MCF 10A (cell line): ENCODE data around the gene MYO7B. TPM values are rescaled to one million over a fixed set of nuclear protein-coding genes. Genes with fewer than 3 reads are reported as not detected.

Experiments used
- BruUV-seq: library from RNA; stranded (reverse); fragments of 400-500 nt; replicated peaks from 2 replicates; lab custom pipeline; 2021; lab: Mats Ljungman, UMichigan
- CTCF ChIA-PET: fragments of 300-600 bp; sonication (Branson Sonifier 250); formaldehyde crosslinking; extraction: SDS; loops from one replicate; lab custom pipeline; 2021; ENCODE audit warnings: antibody characterized with exemption, inconsistent platforms; lab: Yijun Ruan, JAX
- POLR2A ChIA-PET: fragments of 300-600, 350-650 bp; sonication (Branson Sonifier 250); formaldehyde crosslinking; extraction: SDS; loops from one replicate; lab custom pipeline; 2020; ENCODE audit warnings: antibody characterized with exemption, inconsistent platforms; lab: Yijun Ruan, JAX
- DNase-seq: peaks from one replicate; pipeline ENCODE4 v3.0.0-alpha.2; 2018; ENCODE audit not compliant: unreplicated experiment
- H3K27ac Mint-ChIP-seq: one replicate; pipeline ENCODE4 v1.8.0; 2022; ENCODE audit warnings: mild to moderate bottlenecking, low read depth, mixed read lengths; ENCODE audit not compliant: unreplicated experiment
- H3K27me3 Mint-ChIP-seq: one replicate; pipeline ENCODE4 v1.8.0; 2022; ENCODE audit warnings: mixed read lengths; ENCODE audit not compliant: insufficient read depth, unreplicated experiment
- H3K36me3 Mint-ChIP-seq: one replicate; pipeline ENCODE4 v1.8.0; 2022; ENCODE audit warnings: mild to moderate bottlenecking, moderate library complexity, mixed read lengths; ENCODE audit not compliant: insufficient read depth, unreplicated experiment
- H3K4me1 Mint-ChIP-seq: one replicate; pipeline ENCODE4 v1.8.0; 2022; ENCODE audit warnings: mixed read lengths; ENCODE audit not compliant: insufficient read depth, unreplicated experiment
- H3K4me3 Mint-ChIP-seq: one replicate; pipeline ENCODE4 v1.8.0; 2022; ENCODE audit warnings: mild to moderate bottlenecking, moderate library complexity, mixed read lengths; ENCODE audit not compliant: unreplicated experiment
- H3K9me3 Mint-ChIP-seq: one replicate; pipeline ENCODE4 v1.8.0; 2022; ENCODE audit warnings: mixed read lengths; ENCODE audit not compliant: unreplicated experiment
- intact Hi-C: fragments of 100-400 bp; cut with micrococcal nuclease; formaldehyde crosslinking; loops from 2 replicates; pipeline ENCODE4 v1.14.1; 2022
- total RNA-seq: library from RNA; stranded (reverse); gene quantifications from 2 replicates; pipeline ENCODE4 v1.2.3, GENCODE V29; 2022
- TF ChIP-seq, protein P1 (sequence below): fragments of 200-600 bp; IDR thresholded peaks from one replicate; pipeline ENCODE4 v1.8.0; 2022; ENCODE audit warnings: antibody characterized with exemption, mild to moderate bottlenecking; ENCODE audit not compliant: unreplicated experiment

The MYO7B gene
- total RNA-seq, 1 experiment from 2014 or later, result not detected

DNA sequence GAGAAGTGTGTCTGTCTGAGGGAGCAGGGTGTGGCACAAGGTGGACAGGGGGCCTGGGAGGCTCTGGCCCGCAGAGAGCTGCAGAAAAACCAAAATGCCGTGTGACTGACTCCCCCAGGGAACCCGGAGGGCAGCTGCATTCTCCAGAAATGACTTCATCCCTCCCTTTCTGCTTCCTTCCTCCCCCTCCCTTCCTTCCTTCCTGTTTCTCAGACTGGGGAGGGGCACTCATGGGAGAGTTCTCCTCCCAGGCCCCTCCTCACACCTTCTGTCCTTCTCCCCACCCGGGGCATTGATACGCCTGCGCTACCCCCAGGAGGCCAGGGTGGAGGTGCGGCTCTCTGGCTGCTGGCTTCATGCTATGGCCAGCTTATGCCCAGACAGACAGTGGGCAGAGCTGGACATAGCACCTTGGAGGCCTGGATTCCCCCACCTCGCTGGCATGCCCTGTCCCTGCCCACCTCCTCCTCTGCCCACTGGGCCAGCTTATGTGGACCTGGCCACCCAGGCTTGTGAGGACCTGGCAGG, 102.3 kb downstream of the MYO7B start:
- TF ChIP-seq, protein P1, sequence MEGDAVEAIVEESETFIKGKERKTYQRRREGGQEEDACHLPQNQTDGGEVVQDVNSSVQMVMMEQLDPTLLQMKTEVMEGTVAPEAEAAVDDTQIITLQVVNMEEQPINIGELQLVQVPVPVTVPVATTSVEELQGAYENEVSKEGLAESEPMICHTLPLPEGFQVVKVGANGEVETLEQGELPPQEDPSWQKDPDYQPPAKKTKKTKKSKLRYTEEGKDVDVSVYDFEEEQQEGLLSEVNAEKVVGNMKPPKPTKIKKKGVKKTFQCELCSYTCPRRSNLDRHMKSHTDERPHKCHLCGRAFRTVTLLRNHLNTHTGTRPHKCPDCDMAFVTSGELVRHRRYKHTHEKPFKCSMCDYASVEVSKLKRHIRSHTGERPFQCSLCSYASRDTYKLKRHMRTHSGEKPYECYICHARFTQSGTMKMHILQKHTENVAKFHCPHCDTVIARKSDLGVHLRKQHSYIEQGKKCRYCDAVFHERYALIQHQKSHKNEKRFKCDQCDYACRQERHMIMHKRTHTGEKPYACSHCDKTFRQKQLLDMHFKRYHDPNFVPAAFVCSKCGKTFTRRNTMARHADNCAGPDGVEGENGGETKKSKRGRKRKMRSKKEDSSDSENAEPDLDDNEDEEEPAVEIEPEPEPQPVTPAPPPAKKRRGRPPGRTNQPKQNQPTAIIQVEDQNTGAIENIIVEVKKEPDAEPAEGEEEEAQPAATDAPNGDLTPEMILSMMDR, result no peak
- ChIA-PET POLR2A (interaction anchor here (0.6 kb wide), 2 partner anchors 42 to 113 kb away, joined by 3 to 6 read pairs; no protein-coding TSS in a partner anchor), CTCF (interaction anchor here (0.6 to 0.7 kb wide), 3 partner anchors 12 to 438 kb away, joined by 3 read pairs; no protein-coding TSS in a partner anchor)
- no TSS peak for BruUV-seq
- no peaks in the 10 kb centered on the region for H3K36me3 Mint-ChIP-seq
- peak overlapping the region; percentile 42 for H3K27ac Mint-ChIP-seq
- H3K4me1 Mint-ChIP-seq, result no peaks in the 10 kb centered on the region
- H3K27me3 Mint-ChIP-seq, result no peaks in the 10 kb centered on the region
- DNase-seq, result peak; percentile 75
- intact Hi-C loops, result no loop called here
- no peak overlapping the region for H3K4me3 Mint-ChIP-seq
- no peaks in the 10 kb centered on the region for H3K9me3 Mint-ChIP-seq

DNA sequence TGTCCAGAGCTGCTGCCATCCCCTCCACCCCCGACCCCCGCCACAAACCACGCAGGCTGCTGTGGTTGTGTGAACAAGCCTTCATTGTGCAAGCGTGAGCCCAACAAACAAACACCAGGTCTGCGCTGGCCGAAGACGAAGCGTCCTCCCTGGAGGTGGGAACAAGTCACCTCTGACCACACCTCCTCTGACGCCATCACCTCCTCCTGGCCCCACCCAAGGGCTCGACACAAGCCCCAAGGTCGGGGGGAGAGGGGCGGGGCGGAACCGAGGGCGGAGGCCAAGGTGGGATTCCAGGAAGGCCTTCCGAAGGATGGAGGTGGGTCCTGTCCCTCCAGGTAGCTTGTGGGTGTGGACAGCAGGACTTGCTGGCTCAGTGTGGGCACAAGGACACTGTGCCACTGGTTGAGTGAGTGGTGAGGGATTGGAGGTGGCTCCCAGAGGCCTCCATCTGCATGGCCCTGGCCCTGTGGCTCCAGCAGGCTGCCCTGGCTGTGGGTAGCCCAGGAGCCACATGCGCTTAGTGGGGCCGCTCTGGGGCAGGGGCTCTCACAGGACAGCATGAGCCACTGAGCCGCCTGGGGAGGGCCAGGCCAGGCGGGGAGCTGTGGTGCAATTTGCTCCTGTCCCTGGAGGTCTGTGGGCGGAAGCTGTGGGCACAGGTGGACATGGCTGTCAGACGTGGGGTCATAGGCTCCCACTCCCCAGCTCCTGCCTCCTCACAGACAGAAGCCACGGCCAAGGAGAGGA, 103.1 kb downstream of the MYO7B start:
- H3K27me3 Mint-ChIP-seq, result no peaks in the 10 kb centered on the region
- no peaks in the 10 kb centered on the region for H3K36me3 Mint-ChIP-seq
- H3K9me3 Mint-ChIP-seq, result no peaks in the 10 kb centered on the region
- H3K27ac Mint-ChIP-seq, result peak overlapping the region; percentile 42
- H3K4me1 Mint-ChIP-seq, result no peaks in the 10 kb centered on the region
- POLR2A ChIA-PET, result no interaction called here
- BruUV-seq, result no TSS peak
- intact Hi-C loops, result no loop called here
- TF ChIP-seq, protein P1, result no peak
- CTCF ChIA-PET, result interaction anchor here (0.6 to 1.3 kb wide), 3 partner anchors 11 to 47 kb away, joined by 3 to 7 read pairs (median 3); no protein-coding TSS in a partner anchor
- no peak overlapping the region for H3K4me3 Mint-ChIP-seq
- DNase-seq, result peak; percentile 59

DNA sequence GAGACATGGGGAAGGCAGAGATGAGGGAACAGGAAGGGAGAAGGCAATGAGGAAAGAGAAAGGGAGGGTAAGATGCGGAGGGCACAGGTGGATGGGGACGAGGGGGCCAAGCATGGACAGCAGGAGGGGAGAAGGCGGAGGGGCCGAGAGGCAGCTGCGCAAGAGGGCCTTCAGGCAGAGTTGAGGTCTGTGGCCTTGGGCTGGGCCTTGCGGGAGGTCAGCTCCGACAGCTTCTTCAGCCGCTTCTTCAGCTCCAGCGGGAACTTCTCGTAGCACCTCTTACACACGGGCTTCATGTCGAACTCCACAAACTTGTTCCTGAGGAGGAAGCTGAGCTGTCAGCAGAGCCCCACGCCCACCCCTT, 103.6 kb downstream of the MYO7B start:
- intact Hi-C loops, result no loop called here
- TF ChIP-seq, protein P1, result no peak
- Mint-ChIP-seq H3K9me3 (no peaks in the 10 kb centered on the region), H3K27ac (no peak overlapping the region), H3K4me3 (no peak overlapping the region), H3K27me3 (no peaks in the 10 kb centered on the region), H3K36me3 (no peaks in the 10 kb centered on the region), H3K4me1 (no peaks in the 10 kb centered on the region)
- ChIA-PET CTCF (interaction anchor here (0.9 to 1.3 kb wide), 2 partner anchors 11 to 47 kb away, joined by 3 to 7 read pairs; no protein-coding TSS in a partner anchor), POLR2A (no interaction called here)
- DNase-seq, result no peak
- no TSS peak for BruUV-seq
